NB4 (cell line): ENCODE data around the gene TNRC18.
A peak's percentile ranks its signal among the peaks of the same experiment; 100 is the strongest.

ENCODE experiments used
- DNase-seq: peaks from one replicate; pipeline ENCODE4 v3.0.0; 2010; ENCODE audit warnings: low read depth
- H3K4me3 ChIP-seq: one replicate; pipeline ENCODE4 v1.5.1; 2011; ENCODE audit warnings: mild to moderate bottlenecking, low read depth, low read length, moderate library complexity
- MYC ChIP-seq: IDR thresholded peaks from 2 replicates; pipeline ENCODE4 v1.6.1; 2011; ENCODE audit warnings: low read depth, low read length
- POLR2A ChIP-seq: IDR thresholded peaks from 2 replicates; pipeline ENCODE4 v1.6.1; 2011; ENCODE audit warnings: mild to moderate bottlenecking; ENCODE audit not compliant: insufficient read length; ENCODE audit errors: extremely low read depth
- TF ChIP-seq, protein P1 (sequence below): IDR thresholded peaks from 2 replicates; pipeline ENCODE4 v1.6.1; 2011; ENCODE audit warnings: low read depth, low read length
- TF ChIP-seq, protein P2 (sequence below): IDR thresholded peaks from one replicate; pipeline ENCODE4 v1.5.1; 2012; ENCODE audit warnings: low read depth, low read length

The TNRC18 gene

DNA sequence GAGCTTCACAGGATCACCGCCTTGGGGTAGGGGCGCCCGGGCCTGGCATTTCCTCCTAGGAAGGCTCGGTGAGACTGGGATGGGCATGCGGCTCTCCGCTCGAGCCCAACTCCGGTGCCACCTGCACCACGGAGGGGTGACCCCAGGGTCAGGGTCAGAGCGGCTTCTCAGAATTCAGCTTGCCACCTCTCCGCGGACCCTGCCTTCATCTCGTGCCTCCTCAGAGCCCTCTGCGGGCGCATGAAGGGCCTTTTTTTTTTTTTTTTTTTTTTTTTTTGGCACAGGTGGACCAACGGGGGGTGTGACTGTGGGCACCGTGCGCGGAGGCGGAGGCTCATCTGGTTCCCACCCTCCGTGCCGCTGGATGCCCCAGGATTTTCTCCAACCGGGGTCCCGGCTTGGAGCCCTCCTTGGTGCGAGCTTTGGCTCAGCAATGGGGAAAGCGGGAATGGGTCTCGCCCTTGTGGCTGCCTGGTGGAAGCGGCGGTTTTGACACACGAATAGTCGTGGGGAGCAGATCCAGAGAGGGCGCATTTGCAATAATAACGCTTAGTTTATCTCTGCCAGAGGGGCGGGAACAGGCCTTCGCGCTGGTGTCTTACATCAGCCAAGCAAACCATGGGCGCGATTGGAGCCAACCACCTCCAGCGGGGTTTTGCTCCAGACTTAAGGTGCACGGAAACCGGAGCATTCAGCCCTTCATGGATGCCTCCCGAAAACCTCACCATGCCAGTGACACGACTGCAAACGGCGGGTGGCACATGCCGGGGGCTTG lies 5.0 kb upstream of the TNRC18 start:
- DNase-seq, result peak; percentile 95
- peak overlapping the region; percentile 78 for H3K4me3 ChIP-seq

DNA sequence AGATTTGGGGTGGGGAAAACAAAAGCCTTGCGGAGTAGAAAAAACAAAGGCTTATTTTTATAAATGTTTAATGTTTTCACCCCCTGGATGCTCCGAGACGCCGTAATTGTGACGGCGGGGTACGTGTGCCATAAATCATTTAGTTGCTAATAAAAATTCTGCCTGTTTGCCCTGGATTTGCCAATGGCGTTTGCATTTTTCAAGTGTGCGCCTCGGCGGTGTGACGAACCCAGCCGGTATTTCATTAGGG lies 2.5 kb upstream of the TNRC18 start:
- H3K4me3 ChIP-seq, result peak overlapping the region; percentile 78
- DNase-seq, result no peak
- TF ChIP-seq POLR2A, result no peak
- TF ChIP-seq, protein P1, sequence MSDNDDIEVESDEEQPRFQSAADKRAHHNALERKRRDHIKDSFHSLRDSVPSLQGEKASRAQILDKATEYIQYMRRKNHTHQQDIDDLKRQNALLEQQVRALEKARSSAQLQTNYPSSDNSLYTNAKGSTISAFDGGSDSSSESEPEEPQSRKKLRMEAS, result no peak
- TF ChIP-seq, protein P2, sequence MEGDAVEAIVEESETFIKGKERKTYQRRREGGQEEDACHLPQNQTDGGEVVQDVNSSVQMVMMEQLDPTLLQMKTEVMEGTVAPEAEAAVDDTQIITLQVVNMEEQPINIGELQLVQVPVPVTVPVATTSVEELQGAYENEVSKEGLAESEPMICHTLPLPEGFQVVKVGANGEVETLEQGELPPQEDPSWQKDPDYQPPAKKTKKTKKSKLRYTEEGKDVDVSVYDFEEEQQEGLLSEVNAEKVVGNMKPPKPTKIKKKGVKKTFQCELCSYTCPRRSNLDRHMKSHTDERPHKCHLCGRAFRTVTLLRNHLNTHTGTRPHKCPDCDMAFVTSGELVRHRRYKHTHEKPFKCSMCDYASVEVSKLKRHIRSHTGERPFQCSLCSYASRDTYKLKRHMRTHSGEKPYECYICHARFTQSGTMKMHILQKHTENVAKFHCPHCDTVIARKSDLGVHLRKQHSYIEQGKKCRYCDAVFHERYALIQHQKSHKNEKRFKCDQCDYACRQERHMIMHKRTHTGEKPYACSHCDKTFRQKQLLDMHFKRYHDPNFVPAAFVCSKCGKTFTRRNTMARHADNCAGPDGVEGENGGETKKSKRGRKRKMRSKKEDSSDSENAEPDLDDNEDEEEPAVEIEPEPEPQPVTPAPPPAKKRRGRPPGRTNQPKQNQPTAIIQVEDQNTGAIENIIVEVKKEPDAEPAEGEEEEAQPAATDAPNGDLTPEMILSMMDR, result no peak
- no peak for TF ChIP-seq MYC

More for the DNA sequence above, 5.0 kb upstream of the TNRC18 start:
- TF ChIP-seq, protein P1, result peak; percentile 45
- TF ChIP-seq MYC, result peak; percentile 60
- peak; percentile 30 for TF ChIP-seq POLR2A
- TF ChIP-seq, protein P2, result peak; percentile 7

DNA sequence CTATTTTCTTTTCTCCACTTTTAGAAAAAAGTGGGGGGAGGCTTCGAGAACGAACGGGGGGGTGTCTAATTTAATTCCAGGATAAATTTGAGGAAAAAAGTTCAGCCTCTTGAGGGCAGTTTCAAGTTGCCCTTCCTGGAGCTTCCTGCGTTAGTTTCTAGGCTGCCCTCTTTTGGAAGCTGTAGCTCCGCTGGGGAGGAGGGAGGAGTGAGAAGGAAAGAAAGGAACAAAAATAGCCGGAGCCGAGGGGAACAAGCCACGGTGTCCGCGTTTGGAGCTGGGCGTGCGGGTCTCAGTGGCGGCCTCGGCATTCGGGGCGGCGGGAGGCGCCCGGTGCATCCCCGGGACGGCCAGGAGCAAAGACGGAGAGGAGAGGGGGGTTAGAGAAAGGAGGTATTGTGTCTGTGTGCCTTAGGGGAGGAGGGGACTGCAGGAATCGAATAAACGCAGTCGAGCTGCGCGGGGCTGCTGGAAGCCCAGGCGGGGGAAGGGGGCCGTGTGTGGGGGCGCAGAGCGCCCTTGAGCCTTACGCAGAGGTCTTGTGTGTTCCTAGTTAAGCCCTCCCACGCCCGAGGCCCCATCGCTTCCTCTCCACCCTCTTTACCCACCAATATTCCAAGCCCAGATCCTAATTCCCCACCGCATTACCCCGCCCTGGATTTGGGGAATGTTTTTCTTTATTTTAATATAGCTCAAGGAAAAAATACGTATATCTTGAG lies 2.0 kb upstream of the TNRC18 start:
- peak overlapping the region; percentile 78 for H3K4me3 ChIP-seq
- TF ChIP-seq POLR2A (peak; percentile 48), MYC (no peak)
- TF ChIP-seq, protein P1, result peak; percentile 48; the same call in 1 of the 2 replicates
- TF ChIP-seq, protein P2, result no peak
- peak; percentile 94 for DNase-seq

DNA sequence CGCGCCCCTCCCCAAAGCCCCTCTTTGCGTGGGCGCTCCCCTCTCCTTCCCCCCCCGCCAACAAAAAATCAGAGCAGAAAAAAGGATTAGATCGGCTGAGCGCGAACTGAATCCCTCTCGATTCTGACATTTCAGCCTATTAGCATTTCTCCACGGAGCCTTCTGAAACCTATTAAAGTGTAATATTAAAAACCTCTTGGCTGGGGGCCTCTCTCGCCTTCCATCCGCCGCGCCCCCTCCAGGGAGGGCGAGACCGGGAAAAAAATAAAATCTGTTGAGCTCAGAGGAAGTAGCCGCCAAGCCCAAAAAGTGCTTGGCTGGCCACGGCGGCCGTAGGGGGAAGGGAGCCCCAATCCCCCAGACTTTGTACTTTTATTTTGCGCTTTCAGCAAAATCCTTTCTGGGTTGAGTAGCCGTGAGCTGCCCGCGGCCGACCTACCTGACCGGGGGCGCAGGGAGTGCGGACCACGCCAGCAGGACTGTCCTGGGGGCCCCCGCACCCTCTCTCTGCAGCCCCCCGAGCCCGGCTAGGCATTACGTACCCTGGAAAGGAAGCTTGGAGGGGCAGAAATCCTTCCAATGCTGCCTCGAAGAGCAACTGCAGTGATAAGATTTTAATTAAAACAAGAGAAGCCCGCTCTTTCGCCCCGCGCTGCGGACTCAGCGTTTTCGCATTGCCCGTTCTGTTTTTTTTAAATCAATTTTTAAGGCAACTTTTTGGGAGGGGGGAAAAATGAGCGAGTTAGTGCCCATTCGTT lies 1.3 kb upstream of the TNRC18 start:
- TF ChIP-seq, protein P1, result peak; percentile 47; the same call in 1 of the 2 replicates
- TF ChIP-seq MYC (peak; percentile 24; the same call in 1 of the 2 replicates), POLR2A (no peak)
- peak; percentile 79 for DNase-seq
- peak overlapping the region; percentile 78 for H3K4me3 ChIP-seq

DNA sequence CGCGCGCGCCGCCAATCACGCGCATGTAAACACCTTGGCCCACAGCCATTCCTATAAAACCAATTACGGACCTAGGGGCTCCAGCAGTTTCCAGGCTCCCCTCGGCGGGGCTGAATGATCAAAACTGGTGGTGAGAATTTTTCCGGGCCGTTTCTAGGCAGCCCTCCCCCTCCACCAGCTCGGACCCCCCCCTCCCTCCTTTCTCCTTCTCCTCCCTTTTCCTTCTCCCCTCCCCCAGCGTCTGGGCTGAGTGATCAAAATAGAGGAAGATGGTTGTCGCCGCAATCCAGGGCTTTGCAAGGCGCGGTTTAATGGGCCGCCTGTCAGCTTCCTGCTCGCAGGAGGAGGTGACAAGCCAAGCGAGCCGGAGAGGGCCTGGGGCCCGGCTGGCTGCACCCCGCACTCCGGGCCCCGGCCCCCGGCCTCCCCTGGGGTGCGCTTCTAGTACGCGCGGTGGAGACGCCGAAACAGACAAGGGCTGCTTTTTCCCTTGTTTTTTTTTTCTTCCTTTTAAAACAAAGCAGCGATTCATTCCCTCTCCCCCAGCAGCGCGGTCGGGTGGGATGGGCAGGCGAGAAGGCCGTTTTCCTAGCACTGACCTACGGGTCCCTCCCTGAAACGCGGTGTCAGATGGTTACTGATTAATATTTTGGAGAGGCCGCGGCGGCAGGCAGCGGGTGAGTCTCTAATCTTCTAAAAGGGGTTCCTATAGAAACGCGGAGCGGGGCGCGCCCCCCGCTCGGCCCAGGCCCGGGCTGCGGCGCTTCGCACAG lies 528 bp upstream of the TNRC18 start:
- DNase-seq, result peak; percentile 100
- TF ChIP-seq, protein P2, result no peak
- peak; percentile 68 for TF ChIP-seq POLR2A
- peak; percentile 80 for TF ChIP-seq MYC
- TF ChIP-seq, protein P1, result peak; percentile 66
- H3K4me3 ChIP-seq, result peak overlapping the region; percentile 78
